HG03064 (cell line): ENCODE data around the gene SHROOM2.
"Not testable (repeated sequence)": the region's sequence is repeated elsewhere in the genome, so short reads cannot be mapped to it uniquely, and the experiment has no call there.

Experiments
- ATAC-seq: cut with Tn5 transposase; IDR thresholded peaks from one replicate; pipeline ENCODE4 v1.9.1; 2021; ENCODE audit warnings: low read depth; ENCODE audit not compliant: unreplicated experiment

The SHROOM2 gene

GRCh38 chrX:9785254-9785943 lies 830 bp upstream of the SHROOM2 start:
- no peak for ATAC-seq

- ATAC-seq = no peak
Measured at GRCh38 chrX:9786798-9787635, 788 bp downstream of the SHROOM2 start.

- no peak for ATAC-seq
Measured at GRCh38 chrX:9788911-9789310, 2.7 kb downstream of the SHROOM2 start.

GRCh38 chrX:9789555-9789954 lies 3.3 kb downstream of the SHROOM2 start:
- no peak for ATAC-seq

- ATAC-seq = no peak
Measured at GRCh38 chrX:9790866-9791265, 4.6 kb downstream of the SHROOM2 start.

GRCh38 chrX:9794495-9794894 lies 8.3 kb downstream of the SHROOM2 start:
- ATAC-seq = no peak

GRCh38 chrX:9797384-9798360 lies 11.4 kb downstream of the SHROOM2 start:
- no peak for ATAC-seq

- ATAC-seq = no peak
Measured at GRCh38 chrX:9802737-9803136, 16.5 kb downstream of the SHROOM2 start.

GRCh38 chrX:9804444-9804843 lies 18.2 kb downstream of the SHROOM2 start:
- ATAC-seq = no peak

- ATAC-seq = no peak
Measured at GRCh38 chrX:9805956-9806355, 19.7 kb downstream of the SHROOM2 start.

GRCh38 chrX:9807355-9808182 lies 21.3 kb downstream of the SHROOM2 start:
- ATAC-seq = no peak

GRCh38 chrX:9809876-9810275 lies 23.6 kb downstream of the SHROOM2 start:
- not testable (repeated sequence) for ATAC-seq

GRCh38 chrX:9811086-9811485 lies 24.9 kb downstream of the SHROOM2 start:
- not testable (repeated sequence) for ATAC-seq

- ATAC-seq = no peak
Measured at GRCh38 chrX:9816084-9816700, 30.0 kb downstream of the SHROOM2 start.

GRCh38 chrX:9821572-9821971 lies 35.3 kb downstream of the SHROOM2 start:
- ATAC-seq = no peak

- no peak for ATAC-seq
Measured at GRCh38 chrX:9824554-9824953, 38.3 kb downstream of the SHROOM2 start.

- no peak for ATAC-seq
Measured at GRCh38 chrX:9825129-9825790, 39.0 kb downstream of the SHROOM2 start.

- ATAC-seq = no peak
Measured at GRCh38 chrX:9825966-9826365, 39.7 kb downstream of the SHROOM2 start.
